H9 (cell line): ENCODE results near the gene CTH. TPM values are rescaled to one million over a fixed set of nuclear protein-coding genes. Genes with fewer than 3 reads are reported as not detected.

Experiments used
- DNase-seq: peaks from one replicate; pipeline ENCODE4 v3.0.0-alpha.2; 2017
- H2AFZ ChIP-seq: one replicate; pipeline ENCODE4 v1.6.1; 2013; ENCODE audit warnings: mild to moderate bottlenecking, low read length, control low read depth, moderate library complexity
- H2AK5ac ChIP-seq: 2 replicates; pipeline ENCODE4 v1.6.1; 2013; ENCODE audit warnings: low read length, control low read depth, mixed read lengths; ENCODE audit not compliant: insufficient read length
- H2BK120ac ChIP-seq: one replicate; pipeline ENCODE4 v1.6.1; 2013; ENCODE audit warnings: low read depth, mild to moderate bottlenecking, low read length, control low read depth, inconsistent platforms; ENCODE audit not compliant: poor library complexity, severe bottlenecking
- H2BK12ac ChIP-seq: 2 replicates; pipeline ENCODE4 v1.6.1; 2013; ENCODE audit warnings: low read length, control low read depth, mixed read lengths, low read depth; ENCODE audit not compliant: insufficient read length
- H2BK15ac ChIP-seq: 2 replicates; pipeline ENCODE4 v1.6.1; 2013; ENCODE audit warnings: low read depth, low read length, control low read depth
- H2BK20ac ChIP-seq: one replicate; pipeline ENCODE4 v1.6.1; 2013; ENCODE audit warnings: low read depth, mild to moderate bottlenecking, low read length, control low read depth, inconsistent platforms; ENCODE audit not compliant: poor library complexity, severe bottlenecking
- H2BK5ac ChIP-seq: 2 replicates; pipeline ENCODE4 v1.6.1; 2013; ENCODE audit warnings: low read length, control low read depth, mixed read lengths; ENCODE audit not compliant: insufficient read length
- H3K14ac ChIP-seq: 2 replicates; pipeline ENCODE4 v1.6.1; 2013; ENCODE audit warnings: low read length, control low read depth; ENCODE audit not compliant: insufficient read depth
- H3K18ac ChIP-seq: 2 replicates; pipeline ENCODE4 v1.6.1; 2013; ENCODE audit warnings: low read depth, mild to moderate bottlenecking, mixed read lengths, low read length, control low read depth; ENCODE audit not compliant: insufficient read length
- H3K23ac ChIP-seq: 2 replicates; pipeline ENCODE4 v1.6.1; 2013; ENCODE audit warnings: low read length, control low read depth, mixed read lengths, low read depth; ENCODE audit not compliant: insufficient read length
- H3K23me2 ChIP-seq: 2 replicates; pipeline ENCODE4 v1.6.1; 2013; ENCODE audit warnings: low read depth, mild to moderate bottlenecking, mixed read lengths, low read length, control low read depth; ENCODE audit not compliant: insufficient read length, poor library complexity, severe bottlenecking
- H3K27ac ChIP-seq: 2 replicates; pipeline ENCODE4 v1.5.1; 2013; ENCODE audit warnings: low read length, control low read depth, mixed read lengths, low read depth; ENCODE audit not compliant: insufficient read length
- H3K27me3 ChIP-seq: 2 replicates; pipeline ENCODE4 v1.6.1; 2013; ENCODE audit warnings: low read length, control low read depth, inconsistent platforms; ENCODE audit not compliant: insufficient read depth
- H3K4ac ChIP-seq: 2 replicates; pipeline ENCODE4 v1.6.1; 2013; ENCODE audit warnings: low read depth, mild to moderate bottlenecking, control low read depth, inconsistent platforms, low read length, moderate library complexity
- H3K4me1 ChIP-seq: 2 replicates; pipeline ENCODE4 v1.6.1; 2013; ENCODE audit warnings: low read length, control low read depth, inconsistent platforms; ENCODE audit not compliant: insufficient read depth
- H3K4me2 ChIP-seq: 2 replicates; pipeline ENCODE4 v1.6.1; 2013; ENCODE audit warnings: low read length, control low read depth, mixed read lengths; ENCODE audit not compliant: insufficient read length, insufficient read depth
- H3K56ac ChIP-seq: 2 replicates; pipeline ENCODE4 v1.6.1; 2013; ENCODE audit warnings: low read depth, mild to moderate bottlenecking, mixed read lengths, low read length, control low read depth; ENCODE audit not compliant: insufficient read length
- H3K79me1 ChIP-seq: 2 replicates; pipeline ENCODE4 v1.6.1; 2013; ENCODE audit warnings: low read depth, mild to moderate bottlenecking, moderate library complexity, low read length, control low read depth, inconsistent platforms; ENCODE audit not compliant: insufficient read depth, poor library complexity, severe bottlenecking
- H3K79me2 ChIP-seq: 2 replicates; pipeline ENCODE4 v1.6.1; 2013; ENCODE audit warnings: low read length, control low read depth, inconsistent platforms; ENCODE audit not compliant: insufficient read depth
- H3K9ac ChIP-seq: 2 replicates; pipeline ENCODE4 v1.6.1; 2013; ENCODE audit warnings: low read length, control low read depth, mixed read lengths; ENCODE audit not compliant: insufficient read length; ENCODE audit errors: extremely low read depth
- H3K9me3 ChIP-seq: one replicate; pipeline ENCODE4 v1.6.1; 2013; ENCODE audit warnings: low read depth, low read length, inconsistent platforms; ENCODE audit not compliant: control insufficient read depth
- H3T11ph ChIP-seq: one replicate; pipeline ENCODE4 v1.6.1; 2013; ENCODE audit warnings: mild to moderate bottlenecking, low read length, control low read depth, inconsistent platforms
- H4K20me1 ChIP-seq: one replicate; pipeline ENCODE4 v1.6.1; 2013; ENCODE audit not compliant: control insufficient read depth, insufficient read length, insufficient read depth
- H4K5ac ChIP-seq: 2 replicates; pipeline ENCODE4 v1.6.1; 2013; ENCODE audit warnings: low read depth, mild to moderate bottlenecking, mixed read lengths, low read length, control low read depth; ENCODE audit not compliant: insufficient read length
- H4K8ac ChIP-seq: replicated peaks from 2 replicates; pipeline ENCODE4 v1.6.1; 2013; ENCODE audit warnings: low read length, control low read depth, mixed read lengths, low read depth; ENCODE audit not compliant: insufficient read length
- H4K91ac ChIP-seq: 2 replicates; pipeline ENCODE4 v1.6.1; 2013; ENCODE audit warnings: low read depth, mild to moderate bottlenecking, moderate library complexity, mixed read lengths, low read length, control low read depth; ENCODE audit not compliant: insufficient read length
- H3K27ac Mint-ChIP-seq, 3 experiments: 2 replicates in 2 of 3; 3 replicates in 1 of 3; pipeline ENCODE4 v1.8.0; 2020 to 2021; ENCODE audit warnings: mixed read lengths in 3 of 3, mild to moderate bottlenecking in 1 of 3, moderate library complexity in 1 of 3
- H3K27me3 Mint-ChIP-seq: 2 replicates; pipeline ENCODE4 v1.8.0; 2021; ENCODE audit warnings: low read depth, mild to moderate bottlenecking, moderate library complexity, mixed read lengths
- H3K36me3 Mint-ChIP-seq, 3 experiments: 2 replicates in 2 of 3; 3 replicates in 1 of 3; pipeline ENCODE4 v1.8.0; 2020 to 2021; ENCODE audit warnings: low read depth in 3 of 3, mixed read lengths in 3 of 3; ENCODE audit not compliant: insufficient read depth in 1 of 3
- H3K4me1 Mint-ChIP-seq, 2 experiments: 2 replicates each; pipeline ENCODE4 v1.8.0; 2020; ENCODE audit warnings: mixed read lengths in 2 of 2
- H3K4me3 Mint-ChIP-seq, 2 experiments: 2 replicates in 1 of 2; 3 replicates in 1 of 2; pipeline ENCODE4 v1.8.0; 2020 to 2021; ENCODE audit warnings: mild to moderate bottlenecking in 2 of 2, mixed read lengths in 2 of 2, moderate library complexity in 1 of 2
- H3K9me3 Mint-ChIP-seq, 2 experiments: 2 replicates in 1 of 2; 3 replicates in 1 of 2; pipeline ENCODE4 v1.8.0; 2020; ENCODE audit warnings: mild to moderate bottlenecking in 2 of 2, mixed read lengths in 2 of 2, moderate library complexity in 1 of 2
- CTCF ChIP-seq: fragments of 200-600 bp; sonication (generic); conservative IDR thresholded peaks from 3 replicates; pipeline ENCODE4 v1.8.0; 2021; ENCODE audit warnings: antibody characterized with exemption, mild to moderate bottlenecking
- WGBS: extraction: QIAGEN DNeasy Blood & Tissue Kit; methylation state at CpG from one replicate; pipeline ENCODE4 v1.1.7; 2013; ENCODE audit warnings: missing lambda C conversion rate, low lambda C conversion rate, mixed read lengths; ENCODE audit not compliant: insufficient read length; ENCODE audit errors: extremely low coverage; 5-methylcytosine and 5-hydroxymethylcytosine counted together
- total RNA-seq: library from RNA; stranded (reverse); gene quantifications from 2 replicates; pipeline ENCODE4 v1.2.1, GENCODE V29; 2021

CTH gene
- total RNA-seq, 1 experiment from 2014 or later: 15.5 TPM

- no peak overlapping the region for H3T11ph ChIP-seq
- no peak overlapping the region for H3K23ac ChIP-seq
- no peak overlapping the region for H3K27ac ChIP-seq
- H3K27me3 ChIP-seq: no peaks in the 10 kb centered on the region
- peaks cover 7 to 8% of the 10 kb centered on the region in 2 experiments for H3K4me1 Mint-ChIP-seq
- H2AK5ac ChIP-seq: no peak overlapping the region
- no peaks in the 10 kb centered on the region for H3K23me2 ChIP-seq
- DNase-seq: no peak
- H4K91ac ChIP-seq: no peak overlapping the region
- no peak overlapping the region for H3K18ac ChIP-seq
- H3K4me2 ChIP-seq: no peak overlapping the region
- H3K27me3 Mint-ChIP-seq: no peaks in the 10 kb centered on the region
- H2BK120ac ChIP-seq: no peak overlapping the region
- WGBS: no CpG with 5 or more reads among the region's 2 CpGs
- no peak overlapping the region for H3K14ac ChIP-seq
- H3K4ac ChIP-seq: no peak overlapping the region
- H4K8ac ChIP-seq: no peak overlapping the region
- H3K4me3 Mint-ChIP-seq: no peak overlapping the region
- H3K9ac ChIP-seq: no peak overlapping the region
- no peaks in the 10 kb centered on the region for H3K4me1 ChIP-seq
- H3K9me3 ChIP-seq: no peaks in the 10 kb centered on the region
- H3K27ac Mint-ChIP-seq: no peak overlapping the region
- H3K9me3 Mint-ChIP-seq: no peaks in the 10 kb centered on the region; a peak in 2 of 5 replicates
- no peak overlapping the region for H4K5ac ChIP-seq
- H2BK20ac ChIP-seq: no peak overlapping the region
- no peak overlapping the region for H2BK15ac ChIP-seq
- no peak overlapping the region for H2BK5ac ChIP-seq
- H3K79me2 ChIP-seq: no peaks in the 10 kb centered on the region
- H3K79me1 ChIP-seq: no peaks in the 10 kb centered on the region
- no peak overlapping the region for H2BK12ac ChIP-seq
- no peak for TF ChIP-seq CTCF
- H3K56ac ChIP-seq: no peak overlapping the region
- H4K20me1 ChIP-seq: no peaks in the 10 kb centered on the region
- no peak overlapping the region for H2AFZ ChIP-seq
- H3K36me3 Mint-ChIP-seq: peaks cover 0 to 2% (median 2%) of the 10 kb centered on the region in 3 experiments; a peak in 4 of 7 replicates
Observed at GRCh38 chr1:70455291-70455690, 44.2 kb downstream of the CTH start.
